GM20000 (cell line): Measurements from ENCODE around the gene TENT4B.
A peak's percentile ranks its signal among the peaks of the same experiment; 100 is the strongest.

Source experiments
- DNase-seq: peaks from one replicate; pipeline ENCODE4 v3.0.0; 2012; ENCODE audit warnings: low spot score
- TF ChIP-seq, protein P1 (sequence below): IDR thresholded peaks from 2 replicates; pipeline ENCODE4 v1.5.1; 2012; ENCODE audit warnings: mild to moderate bottlenecking, control low read depth; ENCODE audit errors: extremely low read depth, missing control alignments

TENT4B gene

DNA sequence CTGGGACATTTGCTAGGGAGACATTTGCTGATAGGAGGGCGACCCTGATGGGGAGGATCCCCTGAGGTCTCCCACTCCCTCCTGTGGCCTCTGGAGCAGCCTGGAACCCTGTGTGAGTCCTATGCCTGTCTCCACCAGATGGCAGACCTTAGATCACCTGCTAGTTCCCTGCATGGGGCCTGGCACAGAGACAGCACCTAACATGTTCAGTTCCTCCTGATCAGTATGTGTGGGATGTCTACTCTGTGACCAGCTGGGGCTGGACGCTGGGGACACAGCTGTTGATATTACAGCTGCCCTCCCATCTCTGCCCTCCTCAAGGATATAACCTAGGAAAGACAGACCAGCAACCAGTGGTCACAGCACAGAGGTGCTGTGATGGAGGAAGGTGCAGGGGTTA, 112.2 kb downstream of the TENT4B start:
- DNase-seq, result no peak
- TF ChIP-seq, protein P1, sequence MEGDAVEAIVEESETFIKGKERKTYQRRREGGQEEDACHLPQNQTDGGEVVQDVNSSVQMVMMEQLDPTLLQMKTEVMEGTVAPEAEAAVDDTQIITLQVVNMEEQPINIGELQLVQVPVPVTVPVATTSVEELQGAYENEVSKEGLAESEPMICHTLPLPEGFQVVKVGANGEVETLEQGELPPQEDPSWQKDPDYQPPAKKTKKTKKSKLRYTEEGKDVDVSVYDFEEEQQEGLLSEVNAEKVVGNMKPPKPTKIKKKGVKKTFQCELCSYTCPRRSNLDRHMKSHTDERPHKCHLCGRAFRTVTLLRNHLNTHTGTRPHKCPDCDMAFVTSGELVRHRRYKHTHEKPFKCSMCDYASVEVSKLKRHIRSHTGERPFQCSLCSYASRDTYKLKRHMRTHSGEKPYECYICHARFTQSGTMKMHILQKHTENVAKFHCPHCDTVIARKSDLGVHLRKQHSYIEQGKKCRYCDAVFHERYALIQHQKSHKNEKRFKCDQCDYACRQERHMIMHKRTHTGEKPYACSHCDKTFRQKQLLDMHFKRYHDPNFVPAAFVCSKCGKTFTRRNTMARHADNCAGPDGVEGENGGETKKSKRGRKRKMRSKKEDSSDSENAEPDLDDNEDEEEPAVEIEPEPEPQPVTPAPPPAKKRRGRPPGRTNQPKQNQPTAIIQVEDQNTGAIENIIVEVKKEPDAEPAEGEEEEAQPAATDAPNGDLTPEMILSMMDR, result no peak

DNA sequence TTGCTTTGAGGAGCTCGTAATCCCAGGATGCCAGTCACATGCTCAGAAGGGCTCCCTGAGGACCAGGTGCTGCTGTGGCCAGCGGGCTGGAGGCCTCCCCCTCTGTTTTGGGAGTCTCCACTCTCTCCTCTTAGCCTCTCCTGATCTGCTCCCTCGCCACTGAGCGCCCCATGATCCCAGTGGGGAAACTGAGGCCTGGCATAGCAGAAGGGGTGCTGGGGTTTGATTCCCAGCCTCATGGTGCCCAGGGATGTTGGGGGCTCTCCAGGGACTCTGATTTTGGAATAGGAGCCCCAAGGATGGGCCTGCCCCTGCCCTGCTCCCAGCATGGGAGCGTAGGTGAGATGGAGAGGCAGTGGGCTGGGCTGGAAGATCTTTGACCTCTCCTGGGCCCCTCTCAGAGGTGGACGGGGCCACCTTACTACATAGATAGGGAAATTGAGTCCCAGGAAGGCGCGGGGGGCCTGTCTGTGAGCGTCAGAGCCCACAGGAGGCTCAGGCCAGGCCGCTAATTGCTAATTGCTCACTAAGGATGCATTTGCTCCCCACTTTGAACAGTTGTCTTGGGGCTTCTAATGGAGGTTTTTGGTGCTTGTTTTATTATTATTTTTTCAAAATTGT, 112.7 kb downstream of the TENT4B start:
- TF ChIP-seq, protein P1, result no peak
- no peak for DNase-seq

DNA sequence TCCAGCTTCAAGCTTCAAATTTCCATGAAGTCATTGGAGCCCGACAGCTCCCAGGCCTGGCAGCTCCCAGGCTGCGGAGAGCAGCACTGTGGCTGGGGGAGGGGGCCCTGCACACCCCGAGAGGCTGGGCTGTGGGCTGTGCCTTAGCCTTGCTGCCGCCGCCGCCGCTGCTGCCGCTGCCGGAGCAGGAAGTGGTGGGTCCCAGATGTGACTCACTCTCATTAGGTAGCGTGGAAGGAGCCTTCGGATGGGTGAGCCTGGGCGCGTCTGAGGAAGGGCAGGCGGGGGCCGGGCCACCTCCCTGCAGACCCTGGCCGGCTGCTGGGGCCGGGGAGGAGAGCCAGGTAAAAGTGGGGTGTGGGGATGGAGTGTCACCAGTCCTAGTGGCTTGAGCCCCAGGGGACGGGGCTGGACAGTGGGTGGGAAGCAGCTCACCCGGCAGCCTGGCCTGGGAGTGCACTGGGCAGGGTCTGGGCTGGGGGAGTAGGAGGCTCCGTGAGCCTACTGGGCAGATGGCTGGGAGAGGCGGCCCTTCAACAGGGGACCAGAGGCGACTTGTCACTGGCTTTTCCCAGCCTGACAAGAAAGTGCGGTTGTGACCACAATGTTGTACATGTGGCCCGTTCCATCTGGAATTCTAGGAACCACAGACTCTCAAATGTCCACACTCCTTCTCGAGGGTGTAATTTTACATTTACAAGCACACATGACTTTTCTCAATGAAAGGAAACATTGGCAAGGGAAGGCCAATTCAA, 113.4 kb downstream of the TENT4B start, which contains the start of gene ADCY7:
ADCY7 (plus strand) TSS at position 215 of the 755 bp plus-strand sequence. CDS start 21,629 bp downstream, outside the sequence.
- peak; percentile 77 for DNase-seq
- TF ChIP-seq, protein P1, result no peak

DNA sequence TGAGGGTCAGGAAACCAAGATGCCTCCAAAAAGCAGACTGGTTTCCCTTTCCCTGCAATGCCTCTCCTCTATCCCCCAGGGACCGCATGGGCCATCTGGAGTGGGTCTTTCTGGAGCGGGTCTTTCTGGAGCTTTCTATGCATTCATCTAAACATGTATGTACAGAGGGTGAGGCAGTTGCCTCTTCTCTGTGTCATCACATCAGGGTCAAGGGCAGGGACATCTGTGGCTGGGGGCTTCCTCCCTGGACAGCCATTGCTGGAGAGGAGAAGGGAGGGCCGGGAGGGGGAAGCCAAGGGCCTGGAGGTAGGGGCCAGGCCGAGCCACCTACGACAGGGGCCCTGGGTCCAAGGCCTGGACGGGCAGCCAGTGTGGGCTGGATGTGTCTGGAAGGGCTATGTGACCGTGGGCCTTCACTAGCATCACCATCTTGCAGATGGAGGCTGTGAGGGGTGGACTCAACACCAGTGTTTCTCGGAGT, 114.1 kb downstream of the TENT4B start:
- no peak for DNase-seq
- TF ChIP-seq, protein P1, result no peak

DNA sequence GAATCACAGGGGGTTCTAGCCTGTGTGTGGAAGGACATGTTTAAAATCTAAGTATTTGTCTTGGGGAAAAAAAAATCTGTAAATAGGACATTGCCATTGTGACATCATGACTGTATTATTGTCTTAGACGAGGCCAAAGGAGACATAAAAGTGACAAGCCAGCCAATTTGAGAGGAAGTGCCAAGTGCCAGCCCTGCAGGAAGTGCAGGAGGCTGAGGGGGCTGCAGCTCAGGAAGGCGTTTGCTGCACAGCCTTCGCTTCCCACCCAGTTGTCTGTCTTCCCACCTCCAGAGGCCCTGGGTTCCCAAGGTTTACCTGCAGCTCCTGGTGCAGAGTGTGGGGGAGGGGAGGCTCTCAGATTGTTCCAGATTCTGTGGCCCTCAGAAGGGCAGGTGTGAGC, 114.5 kb downstream of the TENT4B start:
- DNase-seq, result no peak
- TF ChIP-seq, protein P1, result no peak

DNA sequence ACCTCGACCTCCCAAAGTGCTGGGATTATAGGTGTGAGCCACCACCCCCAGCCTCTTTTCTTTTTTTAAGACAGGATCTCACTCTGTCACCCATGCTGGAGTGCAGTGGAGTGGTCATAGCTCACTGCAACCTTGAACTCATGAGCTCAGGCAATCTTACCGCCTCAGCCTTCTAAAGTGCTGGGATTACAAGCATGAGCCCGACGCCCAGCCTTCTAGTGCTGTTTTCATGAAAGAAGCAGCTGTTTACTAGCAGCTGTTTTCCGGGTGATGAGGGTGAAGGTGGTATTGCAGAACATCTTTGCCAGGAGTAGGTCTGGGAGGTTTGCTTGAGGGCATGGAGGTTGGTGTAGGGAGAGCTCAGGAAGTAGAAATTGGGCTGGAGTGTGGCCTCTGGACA, 115.2 kb downstream of the TENT4B start:
- no peak for DNase-seq
- TF ChIP-seq, protein P1, result no peak

DNA sequence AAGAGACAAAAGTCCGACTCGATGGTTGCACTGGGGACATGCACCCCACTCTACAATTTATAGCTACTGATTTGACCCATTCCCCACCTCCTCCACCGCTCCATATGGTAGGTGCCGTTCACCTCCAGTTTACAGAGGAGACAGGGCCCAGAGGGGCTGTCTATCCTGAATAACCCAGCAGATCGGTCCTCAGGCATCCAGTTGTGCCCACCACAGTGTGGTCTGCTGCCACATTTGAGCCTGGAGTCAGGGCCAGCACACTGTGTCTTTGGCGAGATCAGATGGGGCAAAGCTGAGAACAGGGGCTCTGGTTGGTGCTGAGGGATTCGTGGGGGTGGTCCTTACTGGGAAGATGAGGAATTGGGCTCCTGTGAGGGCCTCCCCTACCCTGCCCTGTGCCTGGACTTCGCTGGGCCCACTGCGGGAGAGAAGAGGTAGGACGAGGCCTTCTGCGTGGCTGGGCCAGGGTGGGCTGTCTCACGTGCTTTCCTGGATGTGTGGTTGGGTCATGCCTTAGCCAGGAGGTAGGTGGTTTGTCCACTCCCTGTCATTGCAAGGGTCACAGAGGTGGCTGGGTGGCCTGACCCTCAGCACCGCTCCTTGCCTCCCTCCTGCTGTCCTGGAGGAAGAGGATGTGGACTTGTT, 116.1 kb downstream of the TENT4B start:
- DNase-seq, result no peak
- TF ChIP-seq, protein P1, result no peak
